NB4 (cell line): ENCODE measurements around the gene DLG2.

ENCODE experiments used
- CTCF ChIP-seq: IDR thresholded peaks from one replicate; pipeline ENCODE4 v1.5.1; 2012; ENCODE audit warnings: low read depth, low read length
- POLR2A ChIP-seq: IDR thresholded peaks from 2 replicates; pipeline ENCODE4 v1.6.1; 2011; ENCODE audit warnings: mild to moderate bottlenecking; ENCODE audit not compliant: insufficient read length; ENCODE audit errors: extremely low read depth

- TF ChIP-seq POLR2A (no peak), CTCF (no peak)
Observed at GRCh38 chr11:83852012-83852411, 1775.1 kb downstream of the DLG2 start.
